ENCODE results near the gene IFI27L1.

IFI27L1 gene

GRCh38 chr14:94114589-94115057, 33.5 kb downstream of the IFI27L1 start:
- DNase-seq (ENCODE audit: low read depth), result no peak

GRCh38 chr14:94115058-94115591, 34.0 kb downstream of the IFI27L1 start:
- no peak for DNase-seq (ENCODE audit: low read depth)

DNA sequence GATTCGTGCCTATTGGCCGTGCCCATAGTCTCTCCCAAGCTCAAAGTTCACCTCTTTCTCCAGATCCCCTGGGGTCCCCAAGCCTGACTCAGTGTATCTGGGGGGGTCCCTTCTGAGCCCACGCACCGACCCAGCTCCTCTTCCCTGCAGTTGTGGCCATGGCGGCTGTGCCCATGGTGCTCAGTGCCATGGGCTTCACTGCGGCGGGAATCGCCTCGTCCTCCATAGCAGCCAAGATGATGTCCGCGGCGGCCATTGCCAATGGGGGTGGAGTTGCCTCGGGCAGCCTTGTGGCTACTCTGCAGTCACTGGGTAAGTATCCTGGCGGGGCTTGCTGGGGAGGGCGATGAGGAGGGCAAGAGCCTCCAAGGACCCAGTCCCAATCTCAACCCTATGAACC, 34.5 kb downstream of the IFI27L1 start:
- DNase-seq (ENCODE audit: low read depth), result no peak

- DNase-seq (ENCODE audit: low read depth), result no peak
Observed at GRCh38 chr14:94116701-94117100, 35.6 kb downstream of the IFI27L1 start.

GRCh38 chr14:94117856-94118255, 36.7 kb downstream of the IFI27L1 start:
- DNase-seq (ENCODE audit: low read depth), result no peak

- DNase-seq (ENCODE audit: low read depth), result no peak
Observed at GRCh38 chr14:94119071-94119470, 38.0 kb downstream of the IFI27L1 start.

DNA sequence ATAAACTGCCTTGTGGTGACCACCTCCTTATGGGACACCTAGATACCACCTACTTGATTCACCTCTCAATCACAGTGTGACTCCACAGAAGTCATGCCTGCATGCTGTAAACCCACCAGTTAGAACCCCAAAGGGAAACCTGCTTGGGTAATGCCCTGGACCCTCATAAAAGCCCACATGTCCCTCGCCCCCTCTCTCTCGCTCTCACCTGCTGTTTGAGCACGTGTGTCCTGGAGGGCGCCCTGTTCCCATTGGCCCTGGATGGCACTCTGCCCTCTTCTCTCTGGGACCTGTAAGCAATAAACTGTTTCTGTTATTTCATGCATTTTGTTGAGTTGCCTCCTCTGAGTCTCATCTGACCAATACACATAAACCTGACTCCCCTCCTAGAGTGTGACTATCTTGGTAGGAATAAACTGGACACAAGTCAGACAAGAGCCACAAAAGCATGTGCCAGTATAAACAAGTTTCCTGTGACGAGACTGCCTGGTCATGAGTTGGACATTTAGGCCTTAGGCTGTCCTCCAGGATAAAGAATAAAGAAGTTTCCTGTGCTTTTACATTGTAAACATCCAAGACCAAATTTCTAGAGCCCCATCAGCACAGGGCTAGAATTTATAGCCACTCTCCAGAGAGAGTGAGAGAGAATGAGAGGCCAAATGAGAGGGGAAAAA, 39.7 kb downstream of the IFI27L1 start:
- no peak for DNase-seq (ENCODE audit: low read depth)

- no peak for DNase-seq (ENCODE audit: low read depth)
Observed at GRCh38 chr14:94121485-94121884, 40.4 kb downstream of the IFI27L1 start.

GRCh38 chr14:94122438-94122837, 41.3 kb downstream of the IFI27L1 start:
- DNase-seq (ENCODE audit: low read depth), result no peak

GRCh38 chr14:94123296-94123695, 42.2 kb downstream of the IFI27L1 start:
- DNase-seq (ENCODE audit: low read depth), result no peak

- no peak for DNase-seq (ENCODE audit: low read depth)
Observed at GRCh38 chr14:94123868-94124267, 42.8 kb downstream of the IFI27L1 start.

DNA sequence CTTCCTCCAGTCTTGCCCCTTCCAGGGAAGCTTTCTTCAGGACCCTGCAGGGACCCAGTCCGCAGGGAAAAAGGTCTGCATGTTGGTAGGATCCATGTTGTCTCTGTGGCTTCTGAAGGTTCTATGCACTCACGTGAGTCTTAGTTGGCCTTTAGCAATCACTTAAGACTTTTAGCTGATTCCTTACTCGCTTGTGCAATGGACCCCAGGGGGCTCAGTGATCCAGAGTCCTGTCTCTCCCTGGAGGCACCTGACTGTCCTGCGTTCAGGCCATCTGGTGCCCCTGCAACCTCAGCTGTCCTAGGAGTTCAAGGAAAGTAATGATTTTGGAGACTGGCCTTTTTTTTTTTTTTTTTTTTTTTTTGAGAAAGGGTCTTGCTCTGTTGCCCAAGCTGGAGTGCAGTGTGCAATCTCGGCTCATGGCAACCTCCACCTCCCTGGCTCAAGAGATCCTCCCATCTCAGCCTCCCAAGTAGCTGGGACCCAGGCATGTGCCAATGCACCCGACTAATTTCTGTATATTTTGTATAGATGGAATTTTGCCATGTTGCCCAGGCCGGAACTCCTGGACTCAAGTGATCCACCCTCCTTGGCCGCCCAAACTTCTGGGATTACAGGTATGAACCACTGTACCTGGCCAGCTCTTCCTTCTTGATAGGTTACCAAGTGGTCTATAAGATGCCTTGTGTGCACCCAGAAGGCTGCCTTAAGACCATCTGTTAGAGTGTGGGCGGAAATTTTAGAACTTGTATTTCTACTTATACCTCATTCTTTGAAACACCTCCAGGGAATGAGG, 43.7 kb downstream of the IFI27L1 start:
- no peak for DNase-seq (ENCODE audit: low read depth)

DNA sequence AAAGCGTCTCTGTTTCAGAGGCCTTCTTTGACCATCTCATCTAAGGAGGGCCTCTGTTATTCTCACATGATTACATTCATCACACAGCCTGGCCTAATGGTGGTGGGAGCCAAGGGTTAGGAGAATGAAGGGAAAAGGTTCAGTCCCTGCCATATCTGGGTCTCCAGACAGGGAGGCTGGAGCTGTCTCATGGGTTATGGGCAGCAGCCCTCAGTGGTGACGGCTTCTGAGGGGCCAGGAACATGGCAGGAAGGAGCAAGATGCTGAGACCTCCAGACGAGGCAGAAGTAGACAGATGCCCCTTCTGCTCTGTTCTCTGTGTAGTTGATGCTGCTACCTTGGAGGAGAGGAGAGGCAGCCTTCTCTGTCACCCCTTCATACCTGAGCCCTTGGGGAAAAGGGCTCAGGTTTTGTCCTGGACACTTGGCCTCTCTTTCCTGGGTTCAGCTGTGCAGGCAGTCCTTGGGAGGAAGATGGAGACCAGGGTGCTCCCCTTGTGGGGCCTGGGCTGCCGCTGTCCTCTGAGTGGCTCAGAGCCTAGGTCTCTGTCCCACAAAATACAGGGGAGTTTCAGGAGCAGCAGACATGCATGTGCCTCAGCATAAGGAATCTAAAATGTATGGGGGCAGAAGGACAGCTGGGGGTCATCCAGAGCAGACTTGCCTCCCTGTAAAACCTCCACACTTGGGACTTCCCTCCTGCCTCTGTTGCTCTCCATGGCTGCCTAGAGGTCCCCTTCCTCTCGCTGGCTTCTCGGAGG, 44.7 kb downstream of the IFI27L1 start:
- DNase-seq (ENCODE audit: low read depth), result no peak

GRCh38 chr14:94126419-94126677, 45.2 kb downstream of the IFI27L1 start:
- DNase-seq (ENCODE audit: low read depth), result no peak

DNA sequence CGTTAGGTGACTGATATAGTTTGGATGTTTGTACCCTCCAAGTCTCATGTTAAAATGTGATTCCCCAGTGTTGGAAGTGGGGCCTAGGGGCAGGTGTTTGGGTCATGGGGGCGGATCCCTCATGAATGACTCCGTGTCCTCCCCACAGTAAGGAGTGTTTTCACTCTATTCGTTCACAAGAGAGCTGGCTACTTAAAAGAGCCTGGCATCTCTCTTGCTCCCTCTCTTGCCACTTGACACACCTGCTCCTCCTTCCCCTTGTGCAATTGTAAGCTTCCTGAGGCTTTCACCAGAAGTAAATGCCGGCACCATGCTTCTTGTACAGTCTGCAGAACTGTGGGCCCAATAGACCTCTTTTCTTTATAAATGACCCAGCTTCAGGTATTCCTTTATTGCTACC, 45.7 kb downstream of the IFI27L1 start:
- DNase-seq (ENCODE audit: low read depth), result no peak

DNA sequence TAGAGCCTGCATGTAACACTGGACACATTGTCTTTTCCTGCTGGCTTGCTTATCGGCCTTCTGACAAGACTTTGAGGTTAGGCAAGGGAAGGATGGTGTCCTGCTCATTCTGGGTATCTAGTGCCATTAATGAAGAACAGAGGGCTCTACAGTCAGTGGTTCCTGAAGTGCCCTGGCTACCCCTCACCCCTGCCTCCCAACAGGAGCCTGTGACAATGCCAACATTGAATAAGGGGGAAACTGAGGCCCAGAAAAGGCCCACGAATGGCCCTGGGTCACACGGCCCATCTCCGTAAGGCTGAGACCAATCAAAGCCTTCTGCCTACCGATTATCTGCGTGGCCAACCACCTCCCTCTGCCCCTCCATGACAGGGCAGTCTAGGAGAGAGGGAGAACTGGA, 46.2 kb downstream of the IFI27L1 start:
- no peak for DNase-seq (ENCODE audit: low read depth)

DNA sequence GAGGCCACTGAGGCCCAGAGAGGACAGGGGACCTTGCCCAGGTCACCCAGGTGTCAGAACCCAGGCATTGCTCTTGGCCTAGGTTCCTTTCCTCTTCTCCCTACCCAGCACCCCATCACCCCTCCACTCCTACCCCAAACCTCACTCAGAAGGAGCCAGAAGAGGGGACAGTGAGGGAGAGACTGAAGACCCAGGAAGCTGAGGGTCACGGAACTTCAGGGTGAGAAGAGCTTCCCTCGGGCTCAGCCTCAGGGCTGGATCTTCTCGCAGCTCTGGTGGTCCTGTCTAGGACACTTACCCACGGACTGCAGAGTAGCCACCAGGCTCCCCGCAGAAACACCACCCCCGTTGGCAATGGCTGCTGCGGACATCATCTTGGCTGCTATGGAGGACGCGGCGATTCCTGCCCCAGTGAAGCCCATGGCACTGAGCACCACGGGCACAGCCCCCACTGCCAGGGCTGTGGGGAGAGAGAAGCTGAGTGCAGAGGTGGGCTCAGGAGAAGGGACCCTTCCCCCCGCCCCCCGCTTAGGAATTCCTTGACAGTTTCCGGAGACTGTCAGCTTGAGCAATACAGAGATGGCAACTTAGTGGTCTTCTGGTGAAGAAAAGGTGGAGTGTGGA, 47.2 kb downstream of the IFI27L1 start:
- DNase-seq (ENCODE audit: low read depth), result no peak

GRCh38 chr14:94129111-94129757, 48.1 kb downstream of the IFI27L1 start, which contains the start of gene IFI27L2:
Gene IFI27L2, minus strand, starts transcription at chr14:94129604. Its CDS starts 40 bp downstream, at chr14:94129564.
- peak; percentile 59 for DNase-seq (ENCODE audit: low read depth)

DNA sequence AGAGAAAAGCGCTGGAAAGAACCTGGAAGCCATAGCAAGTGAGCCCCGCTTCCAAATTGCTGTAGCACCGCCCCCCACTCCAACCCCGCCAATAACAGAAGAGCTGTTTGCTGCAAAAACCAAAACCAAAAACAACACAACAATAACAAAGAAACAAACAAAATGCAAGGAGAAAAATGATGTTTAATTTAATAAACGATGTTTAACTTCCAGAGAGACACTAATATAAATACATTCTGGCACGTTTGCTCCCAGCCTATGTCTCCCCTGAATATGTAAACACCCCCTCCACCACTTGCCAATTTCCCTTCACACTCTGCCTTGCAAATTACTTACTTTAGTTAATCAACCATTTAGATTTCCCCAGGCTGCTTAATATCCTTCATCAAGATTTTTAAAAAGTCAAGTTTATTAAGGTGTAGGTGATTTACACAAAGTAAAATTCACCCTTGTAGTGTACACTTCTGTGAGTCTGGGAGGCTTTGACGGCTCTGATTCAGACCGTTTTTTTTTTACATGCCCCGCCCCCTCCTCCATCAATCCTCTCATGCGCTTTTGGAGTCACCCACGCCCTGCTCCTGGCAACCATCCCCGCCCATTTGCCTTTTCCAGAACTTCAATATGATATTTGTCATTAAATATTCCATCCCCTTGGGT, 48.8 kb downstream of the IFI27L1 start:
- no peak for DNase-seq (ENCODE audit: low read depth)

DNA sequence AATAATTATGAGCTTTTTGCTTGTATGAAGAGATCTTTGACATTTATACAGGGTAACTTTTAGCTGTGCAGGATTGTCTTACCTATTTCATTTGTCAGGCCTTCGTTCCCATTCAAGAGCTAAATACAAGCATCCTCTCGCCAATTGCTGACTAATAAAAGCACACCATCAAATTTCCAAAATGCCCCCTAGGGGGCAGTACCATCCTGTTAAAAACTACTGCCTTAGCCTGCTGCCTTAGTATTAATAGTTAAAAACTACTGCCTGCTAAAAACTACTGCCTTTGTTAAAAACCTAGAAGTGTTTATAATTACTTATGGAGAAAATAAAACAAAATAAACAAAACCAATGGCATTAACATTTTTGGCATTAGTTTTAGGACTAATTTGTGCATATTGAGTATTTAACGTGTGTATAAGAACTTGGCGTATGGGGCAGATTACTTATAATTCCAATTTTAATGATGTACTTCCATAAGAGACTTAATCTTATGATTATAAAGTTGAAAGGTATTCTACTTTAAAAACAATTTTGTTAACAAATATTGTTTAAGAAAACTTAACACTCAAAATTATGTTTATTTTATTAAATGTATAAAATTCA, 51.3 kb downstream of the IFI27L1 start:
- peak; percentile 51 for DNase-seq (ENCODE audit: low read depth)

DNA sequence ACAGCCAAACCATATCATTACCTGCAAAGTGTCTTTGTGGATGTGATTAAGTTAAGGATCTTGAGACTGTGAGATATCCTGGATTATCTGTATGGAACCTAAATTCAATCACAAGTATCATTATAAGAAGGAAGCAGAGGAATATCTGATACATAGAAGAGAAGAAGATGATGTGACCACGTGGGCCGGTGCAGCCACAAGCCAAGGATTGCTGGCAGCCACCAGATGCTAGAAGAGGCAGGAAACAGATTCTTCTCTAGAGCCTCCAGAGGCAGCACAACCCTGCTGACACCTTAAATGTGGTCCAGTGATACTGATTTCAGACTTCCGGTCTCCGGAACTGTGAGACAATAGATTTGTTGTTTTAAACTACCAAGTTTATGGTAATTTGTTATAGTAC, 54.4 kb downstream of the IFI27L1 start:
- no peak for DNase-seq (ENCODE audit: low read depth)

Data from activated T-cell treated with anti-CD3 and anti-CD28 coated beads for 24 hours (primary cell).